ENCODE data around the gene SKA3.
"Not testable (repeated sequence)": the region's sequence is repeated elsewhere in the genome, so short reads cannot be mapped to it uniquely, and the experiment has no call there.

SKA3 gene

GRCh38 chr13:21165606-21166005, 10.7 kb downstream of the SKA3 start:
- DNase-seq (ENCODE audit: low spot score): not testable (repeated sequence)

- DNase-seq (ENCODE audit: low spot score): no peak
Observed at GRCh38 chr13:21164631-21165030, 11.7 kb downstream of the SKA3 start.

GRCh38 chr13:21152251-21152899, 24.0 kb downstream of the SKA3 start:
- no peak for DNase-seq (ENCODE audit: low spot score)

GRCh38 chr13:21150013-21150412, 26.3 kb downstream of the SKA3 start:
- no peak for DNase-seq (ENCODE audit: low spot score)

- no peak for DNase-seq (ENCODE audit: low spot score)
Observed at GRCh38 chr13:21149568-21149967, 26.8 kb downstream of the SKA3 start.

- DNase-seq (ENCODE audit: low spot score): no peak
Observed at GRCh38 chr13:21148557-21149258, 27.6 kb downstream of the SKA3 start.

GRCh38 chr13:21147827-21148226, 28.5 kb downstream of the SKA3 start:
- DNase-seq (ENCODE audit: low spot score): no peak

GRCh38 chr13:21142766-21143165, 33.6 kb downstream of the SKA3 start:
- no peak for DNase-seq (ENCODE audit: low spot score)

- no peak for DNase-seq (ENCODE audit: low spot score)
Observed at GRCh38 chr13:21139374-21139773, 37.0 kb downstream of the SKA3 start.

- DNase-seq (ENCODE audit: low spot score): no peak
Observed at GRCh38 chr13:21138561-21138960, 37.8 kb downstream of the SKA3 start.

- DNase-seq (ENCODE audit: low spot score): no peak
Observed at GRCh38 chr13:21137696-21138095, 38.7 kb downstream of the SKA3 start.

GRCh38 chr13:21135833-21136232, 40.5 kb downstream of the SKA3 start:
- DNase-seq (ENCODE audit: low spot score): not testable (repeated sequence)

- DNase-seq (ENCODE audit: low spot score): no peak
Observed at GRCh38 chr13:21134475-21134874, 41.9 kb downstream of the SKA3 start.

GRCh38 chr13:21133077-21133476, 43.3 kb downstream of the SKA3 start:
- DNase-seq (ENCODE audit: low spot score): no peak

GRCh38 chr13:21130116-21130515, 46.2 kb downstream of the SKA3 start:
- no peak for DNase-seq (ENCODE audit: low spot score)

GRCh38 chr13:21124852-21125251, 51.5 kb downstream of the SKA3 start:
- DNase-seq (ENCODE audit: low spot score): no peak

- no peak for DNase-seq (ENCODE audit: low spot score)
Observed at GRCh38 chr13:21123956-21124355, 52.4 kb downstream of the SKA3 start.

GRCh38 chr13:21121616-21122015, 54.7 kb downstream of the SKA3 start:
- DNase-seq (ENCODE audit: low spot score): no peak

- no peak for DNase-seq (ENCODE audit: low spot score)
Observed at GRCh38 chr13:21120191-21120590, 56.2 kb downstream of the SKA3 start.

GRCh38 chr13:21119526-21119925, 56.8 kb downstream of the SKA3 start:
- DNase-seq (ENCODE audit: low spot score): no peak

- DNase-seq (ENCODE audit: low spot score): no peak
Observed at GRCh38 chr13:21118180-21118579, 58.2 kb downstream of the SKA3 start.

- no peak for DNase-seq (ENCODE audit: low spot score)
Observed at GRCh38 chr13:21117104-21117809, 59.1 kb downstream of the SKA3 start.

- no peak for DNase-seq (ENCODE audit: low spot score)
Observed at GRCh38 chr13:21116141-21116540, 60.2 kb downstream of the SKA3 start.

All from activated CD4-positive, alpha-beta T cell treated with anti-CD3 and anti-CD28 coated beads, Interleukin-2, Interleukin-4, amounts not matched to agents 100 ng/mL and 50 ng/mL, durations not matched to agents 16 hours and 8 hours (primary cell).